Measurements from ENCODE around the gene PAX5.
A peak's percentile ranks its signal among the peaks of the same experiment; 100 is the strongest.

PAX5 gene

DNA sequence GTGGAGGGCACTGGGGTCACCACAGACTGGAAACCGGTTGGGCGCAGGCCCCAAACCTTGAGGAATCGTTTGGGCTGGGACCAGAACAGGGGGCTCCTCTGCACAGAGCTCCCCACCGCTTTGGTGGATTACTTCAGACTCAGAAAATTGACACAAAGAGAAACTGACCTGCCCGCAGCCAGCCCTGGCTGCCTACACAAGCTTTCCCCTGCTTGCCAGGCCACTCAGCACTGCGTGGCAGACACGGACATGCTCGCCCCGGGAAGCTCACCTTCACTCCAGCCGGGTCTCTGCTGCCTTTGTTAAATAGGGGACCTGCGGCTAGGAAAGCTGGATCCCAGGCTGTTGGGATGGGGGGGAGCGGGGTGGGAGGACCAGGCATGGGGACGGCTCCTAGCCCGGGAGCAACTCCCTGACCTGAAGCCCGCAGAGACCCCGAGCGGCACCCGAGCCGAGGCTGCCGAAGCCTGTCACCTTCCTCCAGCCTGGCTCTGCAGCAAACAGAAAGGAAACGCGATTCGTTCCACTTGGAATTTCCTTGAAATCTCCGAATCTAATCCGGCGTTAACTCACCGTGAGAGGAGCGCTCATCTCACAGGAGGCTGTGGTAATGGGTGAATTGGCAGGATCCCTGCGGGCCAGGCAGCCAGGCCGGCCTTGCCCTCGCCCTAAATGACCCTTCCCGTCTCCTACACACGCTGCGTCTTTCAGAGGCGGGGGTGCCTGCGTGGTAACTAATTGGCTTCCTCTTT lies 8.8 kb downstream of the PAX5 start:
- no peak for DNase-seq (ENCODE audit: low spot score)

DNA sequence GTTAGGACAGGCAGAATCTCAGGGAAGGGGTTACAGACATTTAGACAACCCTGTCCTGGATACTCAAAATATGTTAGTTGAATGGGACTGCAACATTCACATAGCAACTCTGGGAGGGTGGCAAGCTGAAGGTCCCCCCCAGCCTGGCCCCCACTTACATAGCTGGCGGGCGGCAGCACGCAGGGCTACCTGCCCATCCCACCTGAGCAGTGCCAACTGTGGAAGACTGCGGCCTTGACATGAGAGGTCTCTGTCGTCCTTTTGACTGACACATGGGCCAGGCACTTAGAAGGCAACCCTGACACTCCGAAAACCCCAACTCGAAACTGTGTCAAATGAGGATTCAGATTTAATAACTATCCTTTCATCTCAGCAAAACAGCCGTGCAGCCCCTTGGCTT lies 16.5 kb downstream of the PAX5 start:
- no peak for DNase-seq (ENCODE audit: low spot score)

DNA sequence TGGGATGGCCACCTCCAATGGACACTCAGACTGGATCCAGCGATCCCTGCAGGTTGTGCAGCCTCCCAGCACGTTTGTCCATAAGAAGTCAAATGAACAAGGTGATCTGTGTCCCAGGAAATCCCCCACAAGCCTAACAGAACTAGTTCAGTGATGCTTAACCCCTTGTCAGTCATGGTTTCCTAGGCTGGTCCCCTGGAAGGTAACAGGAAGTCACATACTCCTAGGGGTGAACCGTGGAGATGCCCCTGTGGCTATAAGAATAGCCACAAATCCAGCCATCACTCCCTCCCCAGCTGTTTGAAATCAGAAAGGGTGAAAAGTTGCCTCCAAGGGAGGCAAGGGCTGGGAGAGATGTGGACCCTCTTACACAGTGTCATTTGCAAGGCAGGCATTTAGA lies 22.5 kb downstream of the PAX5 start:
- no peak for DNase-seq (ENCODE audit: low spot score)

DNA sequence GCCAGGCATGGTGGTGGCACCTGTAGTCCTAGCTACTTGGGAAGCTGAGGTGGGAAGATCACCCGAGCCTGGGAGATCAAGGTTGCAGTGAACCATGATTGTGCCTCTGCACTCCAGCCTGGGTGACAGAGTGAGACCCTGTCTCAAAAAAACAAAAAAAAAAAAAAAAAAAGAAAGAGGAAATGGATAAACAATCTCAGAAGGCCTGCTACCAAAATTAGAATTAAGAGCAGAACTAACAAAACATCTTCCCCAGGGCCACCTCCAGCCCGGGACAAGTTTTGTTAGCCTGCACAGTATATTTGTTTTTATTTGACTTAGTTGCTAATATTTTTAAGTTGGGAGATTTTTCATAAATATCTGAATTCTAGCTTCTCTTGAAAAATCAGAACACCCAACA lies 23.1 kb downstream of the PAX5 start:
- no peak for DNase-seq (ENCODE audit: low spot score)

DNA sequence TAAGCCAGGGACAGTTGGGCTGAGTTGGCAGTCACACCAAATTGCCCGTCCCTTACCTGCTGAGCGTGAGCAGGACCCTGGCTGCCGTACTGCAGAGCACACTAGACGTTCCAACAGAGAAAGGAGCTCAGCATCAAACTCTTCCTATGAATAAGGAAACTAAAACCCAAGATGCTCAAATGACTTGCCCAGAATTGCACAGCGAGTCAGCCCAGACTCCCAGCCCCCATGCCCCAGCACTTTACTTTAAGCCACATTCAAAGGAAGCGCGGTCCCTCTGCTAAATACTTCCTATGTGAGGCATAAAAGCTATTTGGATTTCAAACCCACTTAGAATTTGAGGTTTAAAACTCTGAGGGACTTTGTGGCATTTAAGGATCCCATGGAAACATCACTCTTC lies 23.9 kb downstream of the PAX5 start:
- DNase-seq (ENCODE audit: low spot score) = no peak

DNA sequence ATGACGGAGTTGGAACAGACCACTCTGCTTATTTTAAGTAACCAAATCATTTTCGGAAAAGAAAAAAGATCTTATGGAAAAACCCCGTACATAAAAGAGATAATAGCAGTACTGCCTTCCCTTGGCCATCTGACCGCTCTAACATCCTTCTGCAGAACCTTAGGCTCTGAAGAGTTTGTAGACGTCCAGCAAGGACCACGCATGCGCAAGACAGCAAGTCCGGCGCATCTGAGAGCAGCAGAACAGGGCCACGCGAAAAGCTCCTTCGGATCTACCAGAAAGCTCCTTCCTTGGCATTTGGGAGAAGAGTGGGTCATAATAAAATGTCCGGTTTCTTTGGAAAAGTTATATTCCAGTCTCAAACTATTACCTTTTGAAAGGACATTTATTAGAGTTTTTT lies 26.8 kb downstream of the PAX5 start:
- no peak for DNase-seq (ENCODE audit: low spot score)

DNA sequence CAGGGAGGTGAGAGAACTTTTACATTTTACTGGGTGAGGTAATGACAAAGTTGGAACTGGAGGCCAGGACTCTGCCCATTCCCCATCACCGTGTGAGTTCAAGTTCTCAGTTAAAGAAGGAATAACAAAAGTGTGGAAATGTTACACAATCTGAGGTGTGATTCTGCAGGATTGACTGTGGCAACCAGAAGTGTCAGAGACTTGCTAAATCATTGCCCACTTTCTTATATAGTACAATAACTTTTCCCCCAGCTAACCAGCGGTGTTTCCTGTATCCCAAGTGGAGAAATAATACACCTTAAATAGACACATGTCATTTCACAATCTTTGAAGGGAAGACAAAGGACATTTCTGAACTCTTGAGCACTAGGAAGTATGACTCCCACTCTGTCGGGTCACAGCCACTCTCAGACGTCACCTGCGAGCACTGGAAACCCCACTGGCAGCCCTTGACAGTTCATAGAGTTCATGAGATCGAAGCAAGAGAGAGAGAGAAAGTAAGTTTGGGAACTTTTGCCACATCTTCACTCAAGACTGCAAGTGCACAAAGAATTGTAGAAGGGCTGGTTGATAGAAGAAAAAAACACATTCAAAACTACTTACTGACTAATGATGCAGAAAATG lies 28.4 kb downstream of the PAX5 start:
- DNase-seq (ENCODE audit: low spot score) = no peak

DNA sequence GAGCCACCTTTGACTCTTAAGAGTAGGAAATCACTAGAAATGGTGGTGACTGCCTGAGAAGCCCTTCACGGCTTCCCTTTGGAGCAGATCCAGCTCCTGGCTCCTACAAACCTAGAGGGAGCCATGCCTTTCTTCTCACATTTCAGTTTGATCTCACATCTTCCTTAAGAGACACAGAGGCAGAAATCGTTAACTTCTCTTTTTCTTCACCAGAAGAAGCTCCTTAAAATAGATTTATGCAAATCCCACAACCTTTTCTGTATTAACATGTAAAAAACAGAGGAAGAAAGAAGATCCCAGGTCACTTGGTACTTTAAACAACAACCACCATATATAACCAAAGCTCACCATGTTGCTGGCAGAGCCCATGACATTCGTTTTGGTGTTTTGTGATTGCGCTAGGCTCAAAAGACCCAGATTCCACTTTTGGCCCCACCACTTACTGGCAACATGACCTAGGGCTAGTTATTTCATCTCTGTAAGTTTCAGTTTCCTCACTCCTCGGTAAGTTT lies 29.6 kb downstream of the PAX5 start:
- no peak for DNase-seq (ENCODE audit: low spot score)

DNA sequence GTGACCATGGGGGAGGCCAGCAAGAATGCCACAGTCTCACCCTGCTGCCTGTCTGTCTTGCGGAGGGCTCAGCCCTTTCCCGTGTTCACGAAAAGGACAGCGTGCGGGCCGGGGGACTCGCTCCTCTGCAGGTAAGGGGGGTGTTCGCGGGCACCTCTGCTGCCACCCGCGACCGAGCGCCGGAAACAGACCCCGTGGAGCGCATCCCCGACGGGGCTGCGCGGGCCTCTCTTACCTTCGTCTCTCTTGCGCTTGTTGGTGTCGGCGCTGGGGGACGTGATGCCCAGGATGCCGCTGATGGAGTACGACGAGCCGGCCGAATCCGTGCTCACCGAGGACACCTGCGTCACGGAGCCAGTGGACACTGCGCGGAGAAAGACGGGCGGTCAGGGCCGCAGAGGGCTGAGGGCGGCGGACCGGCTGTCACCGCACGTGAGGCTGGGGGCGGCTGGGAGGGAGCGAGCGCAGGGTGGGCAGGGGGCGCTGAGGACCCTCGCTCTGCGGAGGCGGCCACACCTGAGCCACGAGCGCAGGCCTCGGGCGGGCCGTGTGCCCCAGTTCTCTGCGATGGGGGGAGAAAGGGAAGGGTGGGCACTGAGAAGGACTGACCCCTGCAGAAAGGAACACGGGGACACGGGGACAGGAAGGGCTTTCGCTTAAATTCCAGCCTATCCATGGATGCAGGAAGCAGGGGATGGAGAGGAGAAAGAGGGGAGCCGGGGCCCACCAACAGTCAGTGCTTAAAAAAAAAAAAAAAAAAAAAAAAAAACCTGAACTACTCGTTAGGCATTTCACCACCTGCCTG lies 31.5 kb downstream of the PAX5 start:
- no peak for DNase-seq (ENCODE audit: low spot score)

DNA sequence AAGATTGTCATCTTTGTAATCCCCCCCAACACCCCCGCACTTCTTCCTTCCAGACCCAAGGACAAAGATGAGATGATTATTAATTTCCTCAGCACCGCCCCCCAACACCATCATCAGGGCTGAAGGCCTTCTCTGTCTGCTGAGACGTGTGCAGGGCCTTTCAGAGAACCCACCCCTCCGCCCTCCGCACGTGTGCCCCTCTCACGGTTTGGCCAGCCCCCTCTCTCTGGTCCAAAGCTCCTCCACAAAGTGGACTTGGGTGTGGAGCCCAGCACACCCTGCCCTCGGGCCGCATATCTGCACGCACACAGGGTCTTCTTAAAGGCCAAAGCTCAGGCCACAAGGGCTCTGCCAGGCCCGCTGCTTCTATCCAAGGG lies 32.0 kb downstream of the PAX5 start:
- DNase-seq (ENCODE audit: low spot score) = no peak

DNA sequence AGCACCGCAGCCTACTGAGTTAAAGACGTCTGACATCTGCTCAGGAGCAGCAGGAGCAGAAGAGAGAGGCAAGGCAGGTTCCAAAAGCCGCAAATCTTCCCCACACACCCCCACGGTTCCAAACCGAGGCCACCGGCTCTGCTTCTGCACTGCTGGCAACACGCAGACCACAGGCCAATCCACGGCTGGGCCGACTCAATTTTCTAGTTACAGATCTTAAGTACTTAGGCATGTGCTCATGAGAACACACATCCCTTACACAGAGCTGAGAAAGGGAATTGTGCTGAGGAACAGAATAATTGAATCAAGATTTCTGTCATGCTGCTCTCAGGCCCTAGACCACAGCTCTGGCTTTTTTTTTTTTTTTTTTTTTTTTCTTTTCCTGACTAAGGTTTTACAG lies 32.6 kb downstream of the PAX5 start:
- no peak for DNase-seq (ENCODE audit: low spot score)

DNA sequence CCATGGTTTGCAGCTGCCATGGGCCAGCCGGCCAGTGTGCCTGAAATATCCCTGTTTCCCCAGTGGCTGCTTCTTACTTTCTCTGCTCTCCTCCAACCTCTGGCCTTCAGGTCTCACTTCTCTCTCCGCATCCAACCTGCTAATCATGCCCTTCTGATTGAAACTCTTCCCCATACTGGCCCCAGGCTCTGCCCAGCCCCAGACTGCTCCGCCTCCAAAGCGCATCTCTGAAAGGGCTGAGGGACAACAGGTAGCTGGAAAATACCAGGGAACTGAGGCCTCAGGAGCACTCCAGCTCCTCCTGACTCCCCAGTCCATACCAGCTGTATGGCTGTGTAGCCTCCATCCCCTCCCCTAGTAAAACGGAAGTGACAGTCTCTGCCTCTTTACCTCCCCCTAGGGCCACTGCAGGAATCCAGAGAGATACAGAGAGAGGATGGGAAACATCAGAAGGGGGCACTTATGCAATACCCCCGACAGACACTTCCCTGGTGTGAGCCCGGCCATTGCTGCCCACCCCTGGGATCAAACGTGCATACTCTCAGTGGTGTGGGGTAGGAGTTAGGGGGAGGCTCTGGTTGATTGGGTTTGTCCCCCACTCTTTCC lies 34.2 kb downstream of the PAX5 start:
- DNase-seq (ENCODE audit: low spot score) = no peak

DNA sequence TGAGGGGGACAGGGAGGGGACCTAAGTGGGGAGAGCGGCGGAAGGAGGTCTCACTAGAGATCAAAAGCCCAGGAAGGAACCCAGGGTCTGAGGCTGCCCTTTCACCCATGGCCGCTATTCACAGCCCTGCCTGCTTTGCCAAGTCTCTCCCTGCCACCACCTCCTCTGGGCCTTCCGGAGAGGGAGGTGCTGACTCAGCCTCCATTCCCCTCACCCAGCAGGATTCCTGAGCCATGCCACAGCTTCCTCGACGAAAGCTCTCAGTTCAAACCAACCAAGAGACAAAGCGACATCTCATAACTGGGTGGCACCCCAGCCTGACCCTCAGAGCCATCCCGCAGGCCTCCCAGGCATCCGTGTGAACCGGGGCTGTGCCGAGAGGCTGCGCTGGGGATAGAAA lies 36.7 kb downstream of the PAX5 start:
- DNase-seq (ENCODE audit: low spot score) = peak; percentile 77

DNA sequence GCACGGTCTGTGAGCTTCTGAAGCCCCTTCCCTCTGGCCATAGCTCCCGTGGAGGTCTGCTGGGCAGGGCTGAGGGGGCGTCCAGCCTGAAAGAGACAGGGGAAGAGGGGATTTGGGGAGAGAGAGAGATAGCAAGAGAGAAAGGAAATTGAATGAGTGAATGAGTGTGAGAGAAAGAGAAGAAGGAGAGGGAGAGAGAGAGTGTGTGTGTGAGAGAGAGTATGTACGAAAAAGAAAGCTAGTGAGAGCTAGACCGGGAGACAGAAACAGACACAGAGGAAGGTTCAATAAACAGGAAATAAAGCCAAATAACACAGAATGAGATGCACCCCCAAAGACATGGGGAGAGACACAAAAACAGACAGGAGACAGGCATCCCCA lies 37.4 kb downstream of the PAX5 start:
- DNase-seq (ENCODE audit: low spot score) = no peak

DNA sequence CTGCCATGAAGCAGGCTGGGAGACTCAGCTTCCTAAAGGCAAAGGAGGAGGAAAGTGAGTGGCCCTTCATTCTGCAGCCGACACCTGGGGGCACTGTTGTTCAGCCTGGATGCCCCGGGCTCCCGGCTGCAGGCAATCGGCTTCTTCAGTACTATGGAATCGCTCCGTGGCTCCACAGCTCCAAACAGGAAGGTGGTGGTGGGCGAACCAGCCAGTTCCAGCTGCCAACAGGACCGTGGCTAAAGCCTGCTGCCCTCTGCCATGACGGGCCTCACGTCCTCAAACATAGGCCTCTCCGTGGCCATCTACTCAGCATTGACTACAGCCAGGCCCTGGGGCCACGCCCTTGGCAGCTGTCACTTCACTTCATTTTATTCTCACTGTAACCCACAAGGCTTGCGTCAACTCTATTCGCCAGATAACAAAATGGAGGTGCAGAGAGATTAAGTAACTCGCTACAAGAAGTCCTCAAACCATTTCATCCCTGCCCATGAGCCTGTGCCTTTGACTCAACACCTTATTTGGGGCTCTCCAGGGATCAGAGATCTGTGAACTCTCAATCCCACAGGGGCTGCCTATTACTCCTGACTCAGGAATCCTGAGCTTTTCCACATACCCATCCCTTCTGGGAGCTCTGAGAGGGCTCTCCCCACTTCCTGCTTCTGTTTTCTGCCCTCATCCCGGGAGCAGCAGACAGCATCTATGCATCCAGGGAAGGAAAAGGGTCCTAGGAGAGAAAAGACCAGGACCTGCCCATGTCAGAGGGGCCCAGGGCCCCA lies 38.0 kb downstream of the PAX5 start:
- peak; percentile 73 for DNase-seq (ENCODE audit: low spot score)

DNA sequence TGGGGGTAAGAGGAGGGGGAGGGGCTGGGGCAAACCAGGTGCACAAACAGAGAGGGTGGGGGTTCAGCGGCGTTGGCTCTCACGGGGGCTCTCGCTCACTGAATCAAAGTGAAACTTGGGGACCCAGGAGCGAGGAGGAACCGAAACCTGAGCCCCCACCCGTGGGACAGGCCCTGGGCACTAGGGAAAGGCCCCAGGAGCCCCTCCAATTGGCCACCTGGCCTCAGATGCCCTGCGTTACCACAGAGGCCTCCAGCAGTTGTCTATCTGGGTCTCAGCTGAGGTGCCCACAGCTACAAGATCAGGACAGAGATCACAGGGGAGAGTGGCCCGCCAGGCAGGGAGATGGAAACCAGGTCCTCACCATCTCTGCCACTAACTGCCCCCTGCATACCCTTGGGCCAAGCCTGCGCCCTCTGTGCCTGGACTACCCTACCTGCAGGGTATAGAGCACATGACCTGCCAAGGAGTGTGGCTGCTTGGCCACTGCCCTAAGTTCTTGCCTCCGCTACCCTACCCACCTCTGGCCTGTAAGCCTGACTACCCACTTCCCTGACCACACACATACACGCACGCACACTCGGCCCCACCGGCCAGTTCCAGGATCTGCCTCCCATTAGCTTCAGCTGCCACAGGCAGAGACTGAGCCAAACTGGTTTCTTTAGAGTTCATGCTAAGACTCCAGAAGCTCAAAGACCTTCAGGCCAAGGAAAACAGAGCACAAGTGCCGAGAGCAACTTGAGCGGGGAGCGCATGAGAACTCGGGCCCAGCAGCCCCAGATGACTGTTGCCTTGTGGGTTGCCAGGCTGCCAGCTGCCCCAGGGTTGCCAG lies 39.9 kb downstream of the PAX5 start:
- no peak for DNase-seq (ENCODE audit: low spot score)

DNA sequence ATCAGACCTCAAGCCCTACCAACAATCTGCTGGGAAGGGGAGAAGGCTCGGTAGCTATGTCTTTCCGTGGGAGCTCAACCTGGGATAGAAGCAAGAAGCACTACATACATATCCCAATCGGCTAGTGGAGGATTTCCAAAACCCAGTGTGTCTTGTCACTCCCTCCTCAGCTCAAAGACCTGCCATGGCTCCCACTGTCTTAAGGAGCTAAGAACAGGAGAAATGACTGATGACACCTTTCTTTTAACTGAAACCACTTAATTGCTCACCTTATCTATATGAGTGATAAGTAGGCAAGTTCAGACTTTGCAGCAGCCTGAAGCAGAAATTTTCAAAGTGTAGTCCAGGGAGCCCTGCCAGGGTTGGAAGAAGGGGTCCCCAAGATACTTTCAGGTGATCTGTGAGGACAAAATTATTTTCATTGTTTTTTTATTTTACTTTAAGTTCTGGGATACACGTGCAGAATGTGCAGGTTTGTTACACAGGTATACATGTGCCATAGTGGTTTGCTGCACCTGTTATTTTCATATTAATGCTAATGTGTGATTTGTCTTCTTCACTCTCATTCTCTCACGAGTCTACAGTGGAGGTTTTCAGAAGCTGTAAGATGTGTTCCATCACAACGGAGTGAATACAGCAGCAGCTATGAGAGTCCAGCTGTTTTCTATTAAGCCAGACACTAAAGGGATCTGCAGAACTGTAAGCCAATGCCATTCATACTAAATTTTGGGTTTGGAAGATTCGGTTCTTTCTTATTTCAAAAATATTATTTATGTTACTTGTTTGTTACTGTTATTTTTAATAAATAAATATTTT lies 41.4 kb downstream of the PAX5 start:
- no peak for DNase-seq (ENCODE audit: low spot score)

DNA sequence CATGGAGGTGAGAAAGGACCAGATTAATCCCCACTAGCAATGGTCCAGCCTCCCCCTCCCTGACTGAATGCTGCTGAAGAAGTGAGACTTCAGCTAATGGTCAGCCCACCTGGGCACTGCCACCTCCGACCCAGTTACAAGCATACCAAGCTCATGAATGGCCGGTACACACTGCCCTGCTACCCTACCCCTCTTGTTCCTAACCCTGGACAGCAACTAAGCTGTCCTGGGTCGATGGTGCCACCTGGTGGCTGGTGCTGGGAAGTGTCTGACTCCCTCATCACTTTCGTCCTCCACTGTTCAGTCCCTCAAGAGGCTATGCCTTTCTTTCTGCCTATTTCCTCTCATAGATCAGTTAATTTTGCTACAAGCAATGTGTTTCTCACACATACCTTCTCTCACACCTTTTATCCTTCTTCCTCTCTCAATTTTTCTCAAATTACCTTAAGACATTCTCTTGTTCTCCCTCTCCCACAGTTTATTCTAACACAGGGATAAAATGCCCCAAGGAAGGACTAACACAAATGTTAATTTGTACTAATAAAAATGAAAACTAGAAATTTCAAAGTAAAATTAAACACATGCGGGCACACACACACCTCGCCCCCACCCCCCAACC lies 42.4 kb downstream of the PAX5 start:
- peak; percentile 46 for DNase-seq (ENCODE audit: low spot score)

DNA sequence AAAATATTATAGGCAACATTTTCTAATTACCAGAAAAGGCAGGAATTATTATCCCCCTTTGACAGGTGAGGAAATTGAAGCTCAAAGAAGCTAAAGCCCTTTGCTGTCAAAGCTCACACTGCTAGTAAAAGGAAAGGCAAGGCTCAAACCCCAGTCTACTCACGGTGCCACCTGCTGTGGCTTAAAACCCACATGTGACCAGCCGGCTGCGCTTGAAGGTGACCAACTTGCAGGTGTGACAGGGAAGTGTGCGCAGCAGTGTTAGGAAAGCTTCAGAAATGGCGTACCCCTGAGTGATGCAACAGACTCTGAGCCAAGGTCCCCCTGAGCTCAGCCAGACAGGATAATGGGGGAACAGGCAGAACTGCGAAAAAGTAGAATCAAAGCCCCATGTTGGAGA lies 45.2 kb downstream of the PAX5 start:
- DNase-seq (ENCODE audit: low spot score) = no peak

DNA sequence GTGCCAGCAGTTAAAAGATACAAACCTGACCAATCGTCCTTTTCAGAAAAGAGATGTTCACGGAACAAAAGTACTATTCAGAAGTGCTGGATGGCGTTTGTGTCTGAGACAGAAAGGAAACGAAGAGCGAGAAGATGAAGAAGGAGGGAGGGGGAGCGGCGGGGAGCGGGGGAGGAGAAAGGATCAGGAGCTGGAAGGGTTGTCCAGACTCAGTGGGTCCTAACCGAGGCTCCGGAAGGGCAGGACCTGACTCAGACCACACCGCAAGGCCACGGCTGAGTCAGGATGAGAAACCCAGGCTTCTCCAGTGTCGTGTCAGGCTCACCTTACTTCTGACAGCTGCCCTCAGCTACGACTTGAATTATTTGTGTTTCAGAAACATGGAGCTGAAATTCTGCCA lies 46.2 kb downstream of the PAX5 start:
- peak; percentile 76 for DNase-seq (ENCODE audit: low spot score)
